SU-DHL-6 (cell line): Measurements from ENCODE around the gene TMEM208.
A peak's percentile ranks its signal among the peaks of the same experiment; 100 is the strongest.

Experiments
- H2AFZ ChIP-seq: fragments of 200-600 bp; sonication (generic); 2 replicates; pipeline ENCODE4 v1.6.1; 2014; ENCODE audit warnings: low read depth, mild to moderate bottlenecking, moderate library complexity, mixed read lengths, antibody characterized with exemption, low read length; ENCODE audit not compliant: severe bottlenecking
- H3F3A ChIP-seq: fragments of 200-600 bp; shearing (Covaris generic); 2 replicates; pipeline ENCODE4 v1.6.0; 2016; ENCODE audit warnings: antibody characterized with exemption, mild to moderate bottlenecking; ENCODE audit not compliant: insufficient read depth
- H3K27ac ChIP-seq: fragments of 200-600 bp; sonication (generic); 2 replicates; pipeline ENCODE4 v1.5.1; 2016; ENCODE audit warnings: low read depth, mild to moderate bottlenecking, low read length, moderate library complexity, mixed read lengths
- H3K27me3 ChIP-seq: fragments of 200-600 bp; sonication (generic), shearing (Covaris generic); 2 replicates; pipeline ENCODE4 v1.6.0; 2014; ENCODE audit warnings: mild to moderate bottlenecking, low read length
- H3K36me3 ChIP-seq: fragments of 200-600 bp; sonication (generic); 2 replicates; pipeline ENCODE4 v1.6.1; 2014; ENCODE audit warnings: mild to moderate bottlenecking, low read length, mixed read lengths
- H3K4me2 ChIP-seq: fragments of 300-600, 200-600 bp; shearing (Covaris generic), sonication (generic); 2 replicates; pipeline ENCODE4 v1.6.0; 2014; ENCODE audit warnings: low read length, low read depth, mild to moderate bottlenecking; ENCODE audit not compliant: poor library complexity, severe bottlenecking
- H3K4me3 ChIP-seq: fragments of 200-600 bp; sonication (generic); 2 replicates; pipeline ENCODE4 v1.5.1; 2014; ENCODE audit warnings: antibody characterized with exemption, low read length, mild to moderate bottlenecking, mixed read lengths; ENCODE audit not compliant: insufficient read depth, poor library complexity, severe bottlenecking
- H3K79me2 ChIP-seq: fragments of 200-600 bp; sonication (generic); 2 replicates; pipeline ENCODE4 v1.6.1; 2014; ENCODE audit warnings: mild to moderate bottlenecking, low read length, moderate library complexity; ENCODE audit not compliant: insufficient read depth
- H3K9ac ChIP-seq: fragments of 200-600 bp; sonication (generic); 2 replicates; pipeline ENCODE4 v1.7.0; 2014; ENCODE audit warnings: mild to moderate bottlenecking, low read length
- H3K9me2 ChIP-seq: fragments of 200-600 bp; sonication (generic); replicated peaks from 2 replicates; pipeline ENCODE4 v1.6.1; 2014; ENCODE audit warnings: low read length; ENCODE audit not compliant: insufficient read depth
- H3K9me3 ChIP-seq: fragments of 200-600 bp; sonication (generic); 2 replicates; pipeline ENCODE4 v1.6.1; 2014; ENCODE audit warnings: low read length, mixed read lengths; ENCODE audit not compliant: insufficient read depth
- H4K20me1 ChIP-seq: fragments of 200-600 bp; sonication (generic); 2 replicates; pipeline ENCODE4 v1.6.1; 2014; ENCODE audit warnings: low read depth, mild to moderate bottlenecking, antibody characterized with exemption, low read length, moderate library complexity, mixed read lengths
- EZH2phosphoT487 ChIP-seq: fragments of 200-600 bp; sonication (generic), shearing (Covaris generic); conservative IDR thresholded peaks from 2 replicates; pipeline ENCODE4 v1.6.1; 2018; ENCODE audit warnings: mild to moderate bottlenecking, antibody characterized with exemption, low read length, moderate library complexity, mixed read lengths
- TF ChIP-seq, protein P1 (sequence below): fragments of 200-600 bp; sonication (generic); IDR thresholded peaks from one replicate; pipeline ENCODE4 v1.5.1; 2017; ENCODE audit warnings: antibody characterized with exemption, mild to moderate bottlenecking, low read length, moderate library complexity; ENCODE audit not compliant: insufficient read depth, poor library complexity, severe bottlenecking

Gene TMEM208

DNA sequence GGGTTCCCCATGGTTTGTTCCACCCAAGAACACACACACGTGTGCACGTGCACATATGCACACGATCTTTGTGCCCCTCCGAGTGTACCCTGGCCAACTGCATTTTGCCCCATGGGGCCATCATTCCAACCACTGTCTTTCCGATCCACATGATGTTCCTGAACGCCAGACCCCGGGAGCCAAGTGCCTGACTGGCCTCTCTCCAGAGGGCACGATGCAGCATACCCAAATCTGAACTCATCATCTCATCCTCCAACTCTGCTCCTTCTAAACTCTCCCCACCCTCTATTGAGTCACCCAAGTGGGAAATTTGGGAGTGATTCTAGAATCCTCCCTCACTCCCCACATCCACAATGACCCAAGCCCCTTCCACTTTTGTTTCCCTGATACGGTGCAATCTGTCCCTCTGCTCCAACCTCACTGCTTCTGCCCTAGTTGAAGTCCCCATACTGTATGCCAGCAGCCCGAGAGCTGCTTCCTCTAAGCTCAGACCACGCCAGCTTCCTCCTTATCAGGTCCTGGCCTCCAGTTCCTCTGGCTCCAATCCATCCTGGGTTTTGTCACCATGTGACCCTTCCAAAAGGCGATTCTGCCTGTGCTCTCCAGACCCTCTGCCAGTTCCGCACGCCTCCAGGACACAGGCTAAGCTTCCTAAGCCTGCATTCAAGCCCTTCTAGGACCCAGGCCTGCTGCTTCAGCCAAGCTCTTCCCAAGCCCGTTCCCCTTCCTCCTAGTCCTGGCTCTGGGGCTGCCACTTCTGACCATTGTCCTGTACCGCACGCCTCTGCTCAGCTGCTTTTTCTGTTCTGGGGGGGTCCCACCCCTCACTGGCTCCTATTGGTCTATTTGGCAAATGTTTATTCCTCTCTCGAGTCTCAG, 10.1 kb upstream of the TMEM208 start:
- Histone ChIP-seq H3K9me3 (no peaks in the 10 kb centered on the region), H3K9me2 (no peaks in the 10 kb centered on the region), H3K4me2 (no peak overlapping the region), H3F3A (no peaks in the 10 kb centered on the region), H3K79me2 (no peaks in the 10 kb centered on the region), H3K36me3 (no peaks in the 10 kb centered on the region), H4K20me1 (no peaks in the 10 kb centered on the region), H3K27me3 (no peaks in the 10 kb centered on the region), H3K9ac (no peak overlapping the region), H2AFZ (no peak overlapping the region), H3K27ac (no peak overlapping the region), H3K4me3 (no peak overlapping the region)
- TF ChIP-seq EZH2phosphoT487 = no peak
- TF ChIP-seq, protein P1, sequence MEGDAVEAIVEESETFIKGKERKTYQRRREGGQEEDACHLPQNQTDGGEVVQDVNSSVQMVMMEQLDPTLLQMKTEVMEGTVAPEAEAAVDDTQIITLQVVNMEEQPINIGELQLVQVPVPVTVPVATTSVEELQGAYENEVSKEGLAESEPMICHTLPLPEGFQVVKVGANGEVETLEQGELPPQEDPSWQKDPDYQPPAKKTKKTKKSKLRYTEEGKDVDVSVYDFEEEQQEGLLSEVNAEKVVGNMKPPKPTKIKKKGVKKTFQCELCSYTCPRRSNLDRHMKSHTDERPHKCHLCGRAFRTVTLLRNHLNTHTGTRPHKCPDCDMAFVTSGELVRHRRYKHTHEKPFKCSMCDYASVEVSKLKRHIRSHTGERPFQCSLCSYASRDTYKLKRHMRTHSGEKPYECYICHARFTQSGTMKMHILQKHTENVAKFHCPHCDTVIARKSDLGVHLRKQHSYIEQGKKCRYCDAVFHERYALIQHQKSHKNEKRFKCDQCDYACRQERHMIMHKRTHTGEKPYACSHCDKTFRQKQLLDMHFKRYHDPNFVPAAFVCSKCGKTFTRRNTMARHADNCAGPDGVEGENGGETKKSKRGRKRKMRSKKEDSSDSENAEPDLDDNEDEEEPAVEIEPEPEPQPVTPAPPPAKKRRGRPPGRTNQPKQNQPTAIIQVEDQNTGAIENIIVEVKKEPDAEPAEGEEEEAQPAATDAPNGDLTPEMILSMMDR = no peak

DNA sequence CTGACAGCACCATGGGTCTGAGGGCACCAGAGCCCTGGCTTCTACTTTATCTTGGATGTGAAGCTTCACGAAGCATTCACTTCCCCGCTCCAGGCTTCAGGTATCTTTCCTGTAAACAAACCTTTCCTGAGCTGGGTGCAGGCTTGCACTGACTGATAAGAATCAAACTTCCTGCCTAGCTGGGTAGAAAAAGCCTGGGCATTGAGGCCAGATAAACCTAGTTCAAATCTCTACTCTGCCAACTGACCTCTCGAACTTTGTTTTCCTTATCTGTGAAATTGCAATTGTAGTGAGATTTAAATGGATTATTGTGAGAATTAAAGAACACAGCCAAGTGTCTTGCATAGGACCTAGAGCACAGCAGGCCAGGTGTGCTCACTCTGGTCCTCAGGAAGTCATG, 2.9 kb upstream of the TMEM208 start:
- no peak for TF ChIP-seq EZH2phosphoT487
- TF ChIP-seq, protein P1 = no peak

DNA sequence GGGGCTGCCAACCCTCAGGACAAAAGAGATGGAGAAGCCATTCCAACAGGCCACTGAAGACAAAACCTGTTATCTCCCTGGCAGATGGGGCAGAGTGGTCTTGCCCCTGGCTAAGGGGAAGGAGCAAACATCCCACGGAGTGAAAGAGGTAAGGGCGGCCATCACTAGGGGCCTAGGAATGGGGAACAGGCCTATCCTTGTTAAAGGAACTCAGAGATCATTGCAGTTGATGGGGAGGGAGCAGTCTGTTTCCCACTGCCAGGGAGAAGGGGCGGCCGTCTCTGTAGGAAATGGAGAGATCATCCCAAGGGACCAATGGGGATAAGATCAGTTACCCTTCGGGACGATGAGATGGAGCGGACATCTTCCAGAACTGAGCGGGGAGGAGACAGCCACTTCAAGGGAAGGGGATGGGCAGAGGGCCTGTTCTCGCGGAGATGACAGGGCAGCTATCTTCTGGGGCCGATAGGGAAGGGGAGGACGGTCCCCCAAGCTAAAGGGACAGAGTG, 581 bp upstream of the TMEM208 start:
- TF ChIP-seq, protein P1 = no peak
- TF ChIP-seq EZH2phosphoT487 = no peak
- Histone ChIP-seq H3K27me3 (no peaks in the 10 kb centered on the region), H3K4me2 (peak overlapping the region; percentile 98), H3K79me2 (peaks cover 11% of the 10 kb centered on the region), H3F3A (no peaks in the 10 kb centered on the region), H3K9me3 (no peaks in the 10 kb centered on the region), H4K20me1 (no peaks in the 10 kb centered on the region), H3K36me3 (no peaks in the 10 kb centered on the region), H3K4me3 (peak overlapping the region; percentile 90), H3K27ac (peak overlapping the region; percentile 29; the same call in 1 of the 2 replicates), H2AFZ (peak overlapping the region; percentile 97), H3K9me2 (no peaks in the 10 kb centered on the region), H3K9ac (peak overlapping the region; percentile 72)

More for the DNA sequence above, 2.9 kb upstream of the TMEM208 start:
- H3K79me2 ChIP-seq = peaks cover 11% of the 10 kb centered on the region
- H3F3A ChIP-seq = no peaks in the 10 kb centered on the region
- H3K4me3 ChIP-seq = no peak overlapping the region
- H3K9ac ChIP-seq = no peak overlapping the region
- H3K4me2 ChIP-seq = no peak overlapping the region
- no peaks in the 10 kb centered on the region for H3K36me3 ChIP-seq
- H4K20me1 ChIP-seq = no peaks in the 10 kb centered on the region
- no peak overlapping the region for H3K27ac ChIP-seq
- H3K27me3 ChIP-seq = no peaks in the 10 kb centered on the region
- no peaks in the 10 kb centered on the region for H3K9me2 ChIP-seq
- H2AFZ ChIP-seq = no peak overlapping the region
- no peaks in the 10 kb centered on the region for H3K9me3 ChIP-seq
